Large intestine (tissue), 3 donors: Measurements from ENCODE around the gene NTF3. TPM values are rescaled to one million over a fixed set of nuclear protein-coding genes. Genes with fewer than 3 reads are reported as not detected.

ENCODE experiments used
- DNase-seq, 2 donors: peaks; one replicate each; pipeline versions ENCODE4 v3.0.0 to v3.0.0-alpha.2; 2013
- H3K27ac ChIP-seq: one replicate; pipeline ENCODE4 v1.5.1; 2013; ENCODE audit warnings: low read length
- H3K27me3 ChIP-seq: 2 replicates; pipeline ENCODE4 v1.6.1; 2013; ENCODE audit warnings: low read length; ENCODE audit not compliant: control insufficient read depth, insufficient read depth
- H3K36me3 ChIP-seq: 2 replicates; pipeline ENCODE4 v1.6.1; 2013; ENCODE audit warnings: low read length; ENCODE audit not compliant: control insufficient read depth, insufficient read depth
- H3K4me1 ChIP-seq: one replicate; pipeline ENCODE4 v1.6.1; 2013; ENCODE audit warnings: low read length; ENCODE audit not compliant: control insufficient read depth, insufficient read depth
- H3K4me3 ChIP-seq: one replicate; pipeline ENCODE4 v1.5.1; 2013; ENCODE audit warnings: low read length
- H3K9me3 ChIP-seq: one replicate; pipeline ENCODE4 v1.6.1; 2013; ENCODE audit warnings: mild to moderate bottlenecking, low read depth, low read length, moderate library complexity; ENCODE audit not compliant: control insufficient read depth
- WGBS: methylation state at CpG from one replicate; pipeline ENCODE4 v1.1.5; 2013; ENCODE audit warnings: low lambda C conversion rate; ENCODE audit not compliant: insufficient coverage; 5-methylcytosine and 5-hydroxymethylcytosine counted together
- polyA plus RNA-seq: library from polyadenylated mRNA; unstranded; fragments of 120-200 nt; gene quantifications from one replicate; pipeline ENCODE4 v1.2.1, GENCODE V29; 2013

Gene NTF3
- polyA plus RNA-seq, 1 donor, result 2.1 TPM

GRCh38 chr12:5518584-5519365 lies 86.9 kb downstream of the NTF3 start:
- Histone ChIP-seq H3K36me3 (no peaks in the 10 kb centered on the region), H3K27ac (no peak overlapping the region), H3K9me3 (no peaks in the 10 kb centered on the region), H3K27me3 (no peaks in the 10 kb centered on the region), H3K4me1 (no peaks in the 10 kb centered on the region), H3K4me3 (no peak overlapping the region)
- 100% methylated on average over 2 of the region's 8 CpGs for WGBS
- no peak for DNase-seq

GRCh38 chr12:5520037-5520436 lies 88.1 kb downstream of the NTF3 start:
- no peak overlapping the region for H3K4me3 ChIP-seq
- whole genome bisulfite sequencing, result no CpG with 5 or more reads among the region's 4 CpGs
- H3K9me3 ChIP-seq, result no peaks in the 10 kb centered on the region
- no peaks in the 10 kb centered on the region for H3K4me1 ChIP-seq
- H3K27ac ChIP-seq, result no peak overlapping the region
- no peaks in the 10 kb centered on the region for H3K27me3 ChIP-seq
- H3K36me3 ChIP-seq, result no peaks in the 10 kb centered on the region
- no peak for DNase-seq

- WGBS, result no CpG with 5 or more reads among the region's 5 CpGs
- no peak for DNase-seq
- H3K9me3 ChIP-seq, result no peaks in the 10 kb centered on the region
- no peaks in the 10 kb centered on the region for H3K4me1 ChIP-seq
- H3K4me3 ChIP-seq, result no peak overlapping the region
- no peak overlapping the region for H3K27ac ChIP-seq
- H3K36me3 ChIP-seq, result no peaks in the 10 kb centered on the region
- H3K27me3 ChIP-seq, result no peaks in the 10 kb centered on the region
Observed at GRCh38 chr12:5520831-5521230, 88.9 kb downstream of the NTF3 start.

GRCh38 chr12:5521456-5522325 lies 89.8 kb downstream of the NTF3 start:
- Histone ChIP-seq H3K4me3 (no peak overlapping the region), H3K36me3 (no peaks in the 10 kb centered on the region), H3K27ac (no peak overlapping the region), H3K27me3 (no peaks in the 10 kb centered on the region), H3K9me3 (no peaks in the 10 kb centered on the region), H3K4me1 (no peaks in the 10 kb centered on the region)
- no peak for DNase-seq
- no CpG with 5 or more reads among the region's 20 CpGs for WGBS

GRCh38 chr12:5522432-5523335 lies 90.8 kb downstream of the NTF3 start:
- H3K36me3 ChIP-seq, result no peaks in the 10 kb centered on the region
- no peak overlapping the region for H3K4me3 ChIP-seq
- no peak for DNase-seq
- H3K27ac ChIP-seq, result no peak overlapping the region
- 67% methylated on average over 1 of the region's 11 CpGs for WGBS
- no peaks in the 10 kb centered on the region for H3K9me3 ChIP-seq
- H3K27me3 ChIP-seq, result no peaks in the 10 kb centered on the region
- no peaks in the 10 kb centered on the region for H3K4me1 ChIP-seq

GRCh38 chr12:5523396-5524115 lies 91.6 kb downstream of the NTF3 start:
- no CpG with 5 or more reads among the region's 24 CpGs for WGBS
- Histone ChIP-seq H3K27me3 (no peaks in the 10 kb centered on the region), H3K4me3 (no peak overlapping the region), H3K36me3 (no peaks in the 10 kb centered on the region), H3K4me1 (no peaks in the 10 kb centered on the region), H3K9me3 (no peaks in the 10 kb centered on the region), H3K27ac (no peak overlapping the region)
- DNase-seq, result no peak

- H3K36me3 ChIP-seq, result no peaks in the 10 kb centered on the region
- H3K4me1 ChIP-seq, result no peaks in the 10 kb centered on the region
- no peaks in the 10 kb centered on the region for H3K27me3 ChIP-seq
- no peak overlapping the region for H3K27ac ChIP-seq
- no CpG with 5 or more reads among the region's 12 CpGs for WGBS
- H3K9me3 ChIP-seq, result no peaks in the 10 kb centered on the region
- H3K4me3 ChIP-seq, result no peak overlapping the region
- no peak for DNase-seq
Observed at GRCh38 chr12:5524116-5524768, 92.3 kb downstream of the NTF3 start.

- Histone ChIP-seq H3K36me3 (no peaks in the 10 kb centered on the region), H3K4me3 (no peak overlapping the region), H3K27me3 (no peaks in the 10 kb centered on the region), H3K9me3 (no peaks in the 10 kb centered on the region), H3K4me1 (no peaks in the 10 kb centered on the region), H3K27ac (no peak overlapping the region)
- no CpG with 5 or more reads among the region's 15 CpGs for WGBS
- no peak for DNase-seq
Observed at GRCh38 chr12:5524769-5525436, 93.0 kb downstream of the NTF3 start.

GRCh38 chr12:5525783-5526367 lies 94.0 kb downstream of the NTF3 start:
- DNase-seq, result no peak
- no CpG with 5 or more reads among the region's 4 CpGs for WGBS
- H3K27me3 ChIP-seq, result no peaks in the 10 kb centered on the region
- H3K9me3 ChIP-seq, result no peaks in the 10 kb centered on the region
- H3K36me3 ChIP-seq, result no peaks in the 10 kb centered on the region
- H3K4me1 ChIP-seq, result no peaks in the 10 kb centered on the region
- no peak overlapping the region for H3K27ac ChIP-seq
- no peak overlapping the region for H3K4me3 ChIP-seq
